Measurements from ENCODE around the gene WNT2. TPM values are rescaled to one million over a fixed set of nuclear protein-coding genes. Genes with fewer than 3 reads are reported as not detected.

WNT2 gene
- total RNA-seq, 2 donors from 2014 or later, result not detected

- H3K4me3 ChIP-seq, result no peak overlapping the region
- intact Hi-C loops (cut with DNase I), result no loop called here
- DNase-seq (no peak), ATAC-seq (no peak)
- no peaks in the 10 kb centered on the region for H3K4me1 ChIP-seq
- 61 to 63% methylated on average over 3 of the region's 3 CpGs for WGBS, 2 donors
- no peaks in the 10 kb centered on the region for H3K27me3 ChIP-seq
- TF ChIP-seq POLR2A (IDR thresholded peaks at IDR 0.05) (no peak), CTCF (IDR thresholded peaks at IDR 0.05) (no peak)
- no peaks in the 10 kb centered on the region for H3K9me3 ChIP-seq
- no peaks in the 10 kb centered on the region for H3K36me3 ChIP-seq (replicated peaks in 1 of 2; ENCODE audit: insufficient read depth in 1 of 2, low read depth in 2 of 2)
- no peak overlapping the region for H3K27ac ChIP-seq
Observed at GRCh38 chr7:117243390-117243789, 79.5 kb downstream of the WNT2 start.

GRCh38 chr7:117241088-117241487 lies 81.8 kb downstream of the WNT2 start:
- H3K36me3 ChIP-seq (replicated peaks in 1 of 2; ENCODE audit: insufficient read depth in 1 of 2, low read depth in 2 of 2), result no peaks in the 10 kb centered on the region
- H3K27ac ChIP-seq, result no peak overlapping the region
- no peak overlapping the region for H3K4me3 ChIP-seq
- WGBS, 2 donors, result 77 to 87% methylated on average over 4 of the region's 4 CpGs
- no peaks in the 10 kb centered on the region for H3K9me3 ChIP-seq
- H3K4me1 ChIP-seq, result no peaks in the 10 kb centered on the region
- intact Hi-C loops (cut with DNase I), result no loop called here
- no peak for ATAC-seq
- DNase-seq, result no peak
- no peaks in the 10 kb centered on the region for H3K27me3 ChIP-seq
- TF ChIP-seq CTCF (IDR thresholded peaks at IDR 0.05) (no peak), POLR2A (IDR thresholded peaks at IDR 0.05) (no peak)

- intact Hi-C loops (cut with DNase I), result no loop called here
- no peaks in the 10 kb centered on the region for H3K4me1 ChIP-seq
- no peak overlapping the region for H3K4me3 ChIP-seq
- H3K27me3 ChIP-seq, result no peaks in the 10 kb centered on the region
- no peaks in the 10 kb centered on the region for H3K9me3 ChIP-seq
- ATAC-seq, result no peak
- no peak overlapping the region for H3K27ac ChIP-seq
- TF ChIP-seq CTCF (IDR thresholded peaks at IDR 0.05), result no peak
- no peak for TF ChIP-seq POLR2A (IDR thresholded peaks at IDR 0.05)
- no peak for DNase-seq
- WGBS, 2 donors, result 72 to 73% methylated on average over 7 of the region's 7 CpGs
- H3K36me3 ChIP-seq (replicated peaks in 1 of 2; ENCODE audit: insufficient read depth in 1 of 2, low read depth in 2 of 2), result no peaks in the 10 kb centered on the region
Observed at GRCh38 chr7:117238937-117239336, 83.9 kb downstream of the WNT2 start.

- H3K36me3 ChIP-seq (replicated peaks in 1 of 2; ENCODE audit: insufficient read depth in 1 of 2, low read depth in 2 of 2), result no peaks in the 10 kb centered on the region
- ATAC-seq (no peak), DNase-seq (no peak)
- no peak overlapping the region for H3K4me3 ChIP-seq
- no peaks in the 10 kb centered on the region for H3K9me3 ChIP-seq
- no peak overlapping the region for H3K27ac ChIP-seq
- 72 to 79% methylated on average over 7 of the region's 7 CpGs for WGBS, 2 donors
- TF ChIP-seq CTCF (IDR thresholded peaks at IDR 0.05), result no peak
- no peak for TF ChIP-seq POLR2A (IDR thresholded peaks at IDR 0.05)
- H3K27me3 ChIP-seq, result no peaks in the 10 kb centered on the region
- intact Hi-C loops (cut with DNase I), result no loop called here
- no peaks in the 10 kb centered on the region for H3K4me1 ChIP-seq
Observed at GRCh38 chr7:117238472-117238871, 84.4 kb downstream of the WNT2 start.

- TF ChIP-seq POLR2A (IDR thresholded peaks at IDR 0.05) (no peak), CTCF (IDR thresholded peaks at IDR 0.05) (no peak)
- no peak overlapping the region for H3K27ac ChIP-seq
- no peak overlapping the region for H3K4me3 ChIP-seq
- H3K36me3 ChIP-seq (replicated peaks in 1 of 2; ENCODE audit: insufficient read depth in 1 of 2, low read depth in 2 of 2), result no peaks in the 10 kb centered on the region
- ATAC-seq (no peak), DNase-seq (no peak)
- no peaks in the 10 kb centered on the region for H3K4me1 ChIP-seq
- 52 to 76% methylated on average over 5 of the region's 5 CpGs for WGBS, 2 donors
- H3K27me3 ChIP-seq, result no peaks in the 10 kb centered on the region
- H3K9me3 ChIP-seq, result no peaks in the 10 kb centered on the region
- intact Hi-C loops (cut with DNase I), result no loop called here
Observed at GRCh38 chr7:117237646-117238045, 85.2 kb downstream of the WNT2 start.

All from body of pancreas (tissue), 4 donors.